ENCODE results near the gene MRPL10. TPM values are rescaled to one million over a fixed set of nuclear protein-coding genes. Genes with fewer than 3 reads are reported as not detected.

The MRPL10 gene
- total RNA-seq, 1 experiment from 2014 or later: 70.2 TPM

DNA sequence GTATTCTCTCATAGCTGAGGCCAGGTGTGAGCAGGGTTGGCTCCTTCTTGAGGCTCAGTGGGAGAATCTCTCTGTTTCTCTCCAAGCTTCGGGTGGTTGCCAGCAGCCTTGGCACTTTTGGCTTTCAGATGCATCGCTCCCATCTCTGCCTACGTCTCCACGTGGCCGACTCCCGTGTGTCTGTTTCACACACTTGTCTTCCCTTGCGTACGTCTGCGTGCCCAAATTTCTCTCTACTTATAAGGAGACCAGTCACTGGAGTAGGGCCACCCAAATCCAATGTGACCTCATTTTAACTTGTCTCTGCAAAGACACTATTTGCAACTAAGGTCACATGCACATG is 24.5 kb downstream of the MRPL10 start:
- CTCF ChIA-PET: no interaction called here
- H3K27ac Mint-ChIP-seq (ENCODE audit: unreplicated experiment): no peak overlapping the region
- H3K4me3 Mint-ChIP-seq (ENCODE audit: low read depth, unreplicated experiment): no peak overlapping the region
- intact Hi-C loops (cut with micrococcal nuclease; ENCODE audit: unreplicated experiment): no loop called here
- peaks cover 30% of the 10 kb centered on the region for H3K36me3 Mint-ChIP-seq (ENCODE audit: insufficient read depth, unreplicated experiment)
- peaks cover 29% of the 10 kb centered on the region for H3K27me3 Mint-ChIP-seq (ENCODE audit: unreplicated experiment)
- peaks cover 24% of the 10 kb centered on the region for H3K4me1 Mint-ChIP-seq (ENCODE audit: low read depth, unreplicated experiment)
- no peaks in the 10 kb centered on the region for H3K9me3 Mint-ChIP-seq (ENCODE audit: low read depth, unreplicated experiment)
- TF ChIP-seq, protein P1, sequence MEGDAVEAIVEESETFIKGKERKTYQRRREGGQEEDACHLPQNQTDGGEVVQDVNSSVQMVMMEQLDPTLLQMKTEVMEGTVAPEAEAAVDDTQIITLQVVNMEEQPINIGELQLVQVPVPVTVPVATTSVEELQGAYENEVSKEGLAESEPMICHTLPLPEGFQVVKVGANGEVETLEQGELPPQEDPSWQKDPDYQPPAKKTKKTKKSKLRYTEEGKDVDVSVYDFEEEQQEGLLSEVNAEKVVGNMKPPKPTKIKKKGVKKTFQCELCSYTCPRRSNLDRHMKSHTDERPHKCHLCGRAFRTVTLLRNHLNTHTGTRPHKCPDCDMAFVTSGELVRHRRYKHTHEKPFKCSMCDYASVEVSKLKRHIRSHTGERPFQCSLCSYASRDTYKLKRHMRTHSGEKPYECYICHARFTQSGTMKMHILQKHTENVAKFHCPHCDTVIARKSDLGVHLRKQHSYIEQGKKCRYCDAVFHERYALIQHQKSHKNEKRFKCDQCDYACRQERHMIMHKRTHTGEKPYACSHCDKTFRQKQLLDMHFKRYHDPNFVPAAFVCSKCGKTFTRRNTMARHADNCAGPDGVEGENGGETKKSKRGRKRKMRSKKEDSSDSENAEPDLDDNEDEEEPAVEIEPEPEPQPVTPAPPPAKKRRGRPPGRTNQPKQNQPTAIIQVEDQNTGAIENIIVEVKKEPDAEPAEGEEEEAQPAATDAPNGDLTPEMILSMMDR (IDR thresholded peaks at IDR 0.05; ENCODE audit: unreplicated experiment): no peak
- DNase-seq: no peak
- no TSS peak for BruUV-seq (replicated peaks)

DNA sequence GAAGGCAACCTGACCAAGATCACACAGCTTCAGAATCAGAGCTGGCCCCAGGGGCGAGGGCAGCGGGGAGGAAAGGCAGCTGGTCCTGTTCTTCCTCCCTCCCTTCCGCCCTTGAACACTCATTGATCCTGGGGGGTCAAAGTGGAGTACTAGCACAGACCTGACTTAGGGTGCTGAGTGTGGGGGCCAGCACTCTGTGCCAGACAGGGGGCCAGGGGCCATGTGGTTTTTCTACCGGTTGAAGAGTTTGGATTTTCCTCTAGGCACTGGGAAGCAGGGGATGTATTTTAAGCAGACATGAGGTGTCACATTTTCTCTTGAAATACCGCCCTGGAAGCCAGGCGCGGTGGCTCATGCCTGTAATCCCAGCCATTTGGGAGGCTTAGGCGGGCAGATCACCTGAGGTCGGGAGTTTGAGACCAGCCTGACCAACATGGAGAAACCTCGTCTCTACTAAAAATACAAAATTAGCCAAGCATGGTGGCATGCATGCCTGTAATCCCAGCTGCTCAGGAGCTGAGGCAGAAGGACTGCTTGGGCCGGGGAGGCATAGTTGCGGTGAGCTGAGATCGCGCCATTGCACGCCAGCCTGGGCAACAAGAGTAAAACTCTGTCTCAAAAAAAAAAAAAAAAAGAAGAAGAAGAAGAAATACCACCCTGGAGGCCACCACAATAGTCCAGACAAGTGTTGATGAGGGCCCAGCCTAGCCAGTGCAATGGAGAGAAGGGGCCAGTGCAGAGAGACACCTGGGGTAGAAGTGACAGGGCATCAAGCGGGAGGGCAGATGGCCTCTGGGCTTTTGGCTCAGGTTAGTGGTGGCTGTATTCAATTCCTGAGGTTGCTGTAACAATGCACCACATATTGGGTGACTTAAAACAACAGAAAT is 25.1 kb downstream of the MRPL10 start:
- peaks cover 35% of the 10 kb centered on the region for H3K27me3 Mint-ChIP-seq (ENCODE audit: unreplicated experiment)
- TF ChIP-seq, protein P1 (IDR thresholded peaks at IDR 0.05; ENCODE audit: unreplicated experiment): no peak
- CTCF ChIA-PET: interaction anchor here (0.6 kb wide), 1 partner anchor 646 kb away, joined by 6 read pairs; no protein-coding TSS in a partner anchor
- H3K9me3 Mint-ChIP-seq (ENCODE audit: low read depth, unreplicated experiment): no peaks in the 10 kb centered on the region
- DNase-seq: no peak
- H3K27ac Mint-ChIP-seq (ENCODE audit: unreplicated experiment): no peak overlapping the region
- peaks cover 18% of the 10 kb centered on the region for H3K4me1 Mint-ChIP-seq (ENCODE audit: low read depth, unreplicated experiment)
- no TSS peak for BruUV-seq (replicated peaks)
- peaks cover 27% of the 10 kb centered on the region for H3K36me3 Mint-ChIP-seq (ENCODE audit: insufficient read depth, unreplicated experiment)
- no peak overlapping the region for H3K4me3 Mint-ChIP-seq (ENCODE audit: low read depth, unreplicated experiment)
- intact Hi-C loops (cut with micrococcal nuclease; ENCODE audit: unreplicated experiment): no loop called here

- CTCF ChIA-PET: no interaction called here
- peaks cover 17% of the 10 kb centered on the region for H3K36me3 Mint-ChIP-seq (ENCODE audit: insufficient read depth, unreplicated experiment)
- no TSS peak for BruUV-seq (replicated peaks)
- no peak for DNase-seq
- peaks cover 41% of the 10 kb centered on the region for H3K27me3 Mint-ChIP-seq (ENCODE audit: unreplicated experiment)
- H3K9me3 Mint-ChIP-seq (ENCODE audit: low read depth, unreplicated experiment): no peaks in the 10 kb centered on the region
- no peak overlapping the region for H3K27ac Mint-ChIP-seq (ENCODE audit: unreplicated experiment)
- peaks cover under 1% of the 10 kb centered on the region for H3K4me1 Mint-ChIP-seq (ENCODE audit: low read depth, unreplicated experiment)
- TF ChIP-seq, protein P1 (IDR thresholded peaks at IDR 0.05; ENCODE audit: unreplicated experiment): no peak
- no peak overlapping the region for H3K4me3 Mint-ChIP-seq (ENCODE audit: low read depth, unreplicated experiment)
- intact Hi-C loops (cut with micrococcal nuclease; ENCODE audit: unreplicated experiment): no loop called here
Observed at GRCh38 chr17:47804461-47804860, 26.9 kb downstream of the MRPL10 start.

- peaks cover 41% of the 10 kb centered on the region for H3K27me3 Mint-ChIP-seq (ENCODE audit: unreplicated experiment)
- intact Hi-C loops (cut with micrococcal nuclease; ENCODE audit: unreplicated experiment): loop anchor here (2.0 kb wide), 1 partner anchor 105 kb away; no protein-coding TSS in a partner anchor
- no peak overlapping the region for H3K27ac Mint-ChIP-seq (ENCODE audit: unreplicated experiment)
- no peak overlapping the region for H3K4me3 Mint-ChIP-seq (ENCODE audit: low read depth, unreplicated experiment)
- H3K9me3 Mint-ChIP-seq (ENCODE audit: low read depth, unreplicated experiment): no peaks in the 10 kb centered on the region
- H3K4me1 Mint-ChIP-seq (ENCODE audit: low read depth, unreplicated experiment): no peaks in the 10 kb centered on the region
- DNase-seq: no peak
- BruUV-seq (replicated peaks): no TSS peak
- TF ChIP-seq, protein P1 (IDR thresholded peaks at IDR 0.05; ENCODE audit: unreplicated experiment): no peak
- peaks cover 13% of the 10 kb centered on the region for H3K36me3 Mint-ChIP-seq (ENCODE audit: insufficient read depth, unreplicated experiment)
- CTCF ChIA-PET: interaction anchor here (0.6 to 1.1 kb wide), 2 partner anchors 149 to 796 kb away, joined by 3 to 5 read pairs; no protein-coding TSS in a partner anchor
Observed at GRCh38 chr17:47803751-47804150, 27.6 kb downstream of the MRPL10 start.

Measured in Calu3 (cell line).